Adipose tissue (tissue), 3 donors: ENCODE measurements around the gene CAND1. TPM values are rescaled to one million over a fixed set of nuclear protein-coding genes. Genes with fewer than 3 reads are reported as not detected.

Experiments used
- H3K27ac ChIP-seq: one replicate; pipeline ENCODE4 v1.5.1; 2013; ENCODE audit warnings: low read depth, low read length
- WGBS, 3 donors: extraction: QIAGEN DNeasy Blood & Tissue Kit; methylation state at CpG; one replicate each; pipeline ENCODE4 v1.1.7; 2013; 5-methylcytosine and 5-hydroxymethylcytosine counted together
- polyA plus RNA-seq, 3 donors: library from polyadenylated mRNA; stranded (reverse); fragments of 200-250 nt; gene quantifications; one replicate each; pipeline ENCODE4 v1.2.3, GENCODE V29; 2013
- donor health status: healthy with polysubstance abuse.
- donor health status: Bipolar disorder and iron deficiency.
- donor health status: healthy.

CAND1 gene
- 10 to 100 TPM; 16.2 to 27.9 (median 26.6) TPM for polyA plus RNA-seq

GRCh38 chr12:67268896-67269632 is at the start of gene CAND1:
CAND1 (plus strand) TSS chr12:67269358; CDS start chr12:67269718, 360 bp downstream.
- peak within 1 kb of the TSS; percentile 70 for H3K27ac ChIP-seq
- WGBS, 3 donors = 0 to 1% (median 0%) methylated on average over 59 to 61 of the region's 61 CpGs

DNA sequence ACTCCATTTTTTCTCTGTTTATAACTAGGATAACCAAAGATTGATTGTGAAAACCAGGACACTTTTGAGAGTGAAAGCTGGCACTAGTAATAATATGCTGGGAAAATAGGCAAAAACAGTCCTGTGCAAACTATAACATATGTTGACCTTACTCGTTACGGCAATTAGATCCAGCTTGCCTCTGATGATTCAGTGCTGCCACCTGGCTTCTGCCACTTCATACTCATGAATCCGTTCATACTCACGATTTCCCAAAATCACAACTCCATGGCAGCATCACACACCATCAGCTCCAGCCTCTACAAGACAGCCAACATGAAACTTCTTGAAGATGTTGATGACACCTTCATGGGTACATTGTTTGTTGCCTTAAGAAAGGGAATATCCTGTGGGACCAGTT is 49.1 kb upstream of the CAND1 start:
- 44 to 68% (median 61%) methylated on average over 4 of the region's 4 CpGs for WGBS, 3 donors
- H3K27ac ChIP-seq = no peak overlapping the region

DNA sequence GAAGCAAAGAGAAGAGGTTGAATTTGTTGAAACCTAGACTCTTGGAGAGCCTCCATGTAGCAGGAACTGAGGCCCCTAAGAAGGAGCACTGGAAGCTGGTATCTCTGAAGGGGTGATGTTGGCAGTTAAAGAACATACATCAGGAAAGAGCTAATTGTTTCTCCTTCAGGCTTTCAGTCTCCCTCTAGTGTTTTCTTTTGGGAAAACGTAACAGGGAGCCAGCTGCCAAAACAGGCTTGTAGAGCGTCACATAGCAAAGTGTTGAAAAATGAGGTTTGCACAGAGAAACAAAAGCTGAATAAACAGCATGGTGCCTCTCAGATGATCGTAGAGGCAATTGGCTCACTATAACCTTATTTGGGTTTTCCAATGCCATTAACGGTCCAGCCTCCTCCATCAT is 46.9 kb upstream of the CAND1 start:
- WGBS, 3 donors = 32 to 56% (median 49%) methylated on average over 4 of the region's 4 CpGs
- H3K27ac ChIP-seq = no peak overlapping the region

DNA sequence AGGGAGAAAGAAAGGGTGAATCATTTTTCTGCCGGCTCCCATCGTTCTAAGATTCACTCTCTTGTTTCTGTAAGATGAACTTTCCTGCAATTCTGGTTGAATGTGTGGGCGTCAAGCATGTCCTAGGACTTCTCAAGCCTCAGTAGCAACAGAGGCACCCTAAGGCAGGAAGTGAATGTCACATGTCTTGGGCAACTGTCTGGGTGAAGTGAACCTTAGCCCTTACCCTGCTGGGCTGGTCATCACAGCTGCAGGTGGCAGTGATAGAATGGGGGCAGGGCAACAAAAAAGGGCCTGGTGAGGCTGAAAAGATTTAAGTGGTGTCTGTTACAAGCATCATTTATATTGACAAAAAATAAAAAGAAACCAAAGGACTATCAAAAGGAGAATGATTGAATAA is 45.9 kb upstream of the CAND1 start:
- WGBS, 3 donors = 71 to 80% (median 79%) methylated on average over 3 of the region's 3 CpGs

DNA sequence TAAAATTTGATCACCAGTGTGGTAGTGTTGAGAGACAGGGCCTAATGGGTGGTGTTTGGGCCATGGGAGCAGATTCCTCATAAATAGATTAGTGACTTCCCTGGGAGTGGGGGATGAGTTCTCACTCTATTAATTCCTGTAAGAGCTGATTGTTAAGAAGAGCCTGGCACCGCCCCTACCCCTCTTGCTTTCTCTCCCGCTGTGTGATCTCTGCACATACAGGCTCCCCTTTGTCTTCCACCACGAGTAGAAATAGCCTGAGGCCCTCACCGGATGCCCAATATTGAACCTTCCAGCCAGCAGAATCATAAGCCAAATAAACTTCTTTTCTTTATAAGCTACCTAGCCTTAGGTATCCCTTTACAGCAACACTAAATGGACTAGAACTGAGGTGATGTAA is 31.9 kb upstream of the CAND1 start:
- WGBS, 3 donors = 54 to 67% (median 62%) methylated on average over 4 of the region's 4 CpGs
- H3K27ac ChIP-seq = no peak overlapping the region

More for the DNA sequence above, 45.9 kb upstream of the CAND1 start:
- H3K27ac ChIP-seq = no peak overlapping the region

- 41 to 66% (median 64%) methylated on average over 2 of the region's 2 CpGs for WGBS, 3 donors
- no peak overlapping the region for H3K27ac ChIP-seq
Observed at GRCh38 chr12:67239061-67239460, 30.1 kb upstream of the CAND1 start.

- H3K27ac ChIP-seq = no peak overlapping the region
- WGBS, 3 donors = 67 to 74% (median 73%) methylated on average over 3 of the region's 3 CpGs
Observed at GRCh38 chr12:67241482-67241881, 27.7 kb upstream of the CAND1 start.

DNA sequence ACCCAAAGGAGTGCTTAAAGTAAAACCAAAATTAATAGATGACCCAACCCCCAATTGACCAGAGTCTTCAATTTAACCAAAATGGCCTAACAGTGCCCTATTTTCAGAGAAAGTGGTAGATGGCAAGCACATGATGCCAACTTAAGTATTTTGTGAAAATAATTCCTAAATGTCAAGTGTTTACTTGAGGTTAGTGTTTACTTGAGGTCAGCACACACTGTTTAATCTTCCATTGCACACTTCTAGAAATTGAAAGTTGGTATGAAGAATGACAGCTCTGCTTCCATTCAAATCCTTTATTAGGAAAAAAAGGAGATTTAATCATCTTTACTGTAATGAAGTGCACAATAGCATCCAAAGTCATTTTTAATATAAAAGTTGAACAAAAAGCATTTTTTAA is 25.9 kb upstream of the CAND1 start:
- no peak overlapping the region for H3K27ac ChIP-seq

GRCh38 chr12:67245571-67245970 is 23.6 kb upstream of the CAND1 start:
- 83 to 90% (median 90%) methylated on average over 4 of the region's 4 CpGs for WGBS, 3 donors
- no peak overlapping the region for H3K27ac ChIP-seq

GRCh38 chr12:67251012-67251411 is 18.1 kb upstream of the CAND1 start:
- WGBS, 3 donors = 75 to 83% (median 82%) methylated on average over 3 of the region's 3 CpGs
- H3K27ac ChIP-seq = no peak overlapping the region

- no peak overlapping the region for H3K27ac ChIP-seq
- WGBS, 3 donors = 74 to 84% (median 78%) methylated on average over 12 of the region's 12 CpGs
Observed at GRCh38 chr12:67254372-67255026, 14.7 kb upstream of the CAND1 start.

DNA sequence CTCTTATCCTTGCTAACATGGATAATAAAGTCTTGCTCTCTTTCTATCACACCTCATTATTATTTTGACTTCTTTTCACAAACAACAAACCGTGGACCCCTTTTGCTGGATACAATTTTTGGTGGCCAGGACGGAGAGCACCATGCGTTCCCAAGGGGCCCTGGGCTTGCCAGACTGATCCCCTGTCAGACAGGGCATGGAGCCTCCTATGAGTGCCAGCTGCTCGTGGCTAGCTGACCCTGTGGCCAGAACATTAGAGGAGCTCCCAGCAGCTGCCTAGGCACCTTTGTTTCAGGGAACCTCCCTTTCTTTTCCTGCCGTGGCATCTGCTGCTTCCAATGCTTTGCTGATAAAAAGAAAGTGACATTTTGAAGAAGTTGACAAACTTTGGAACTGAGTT is 12.5 kb upstream of the CAND1 start:
- 81 to 86% (median 82%) methylated on average over 5 of the region's 5 CpGs for WGBS, 3 donors
- no peak overlapping the region for H3K27ac ChIP-seq

DNA sequence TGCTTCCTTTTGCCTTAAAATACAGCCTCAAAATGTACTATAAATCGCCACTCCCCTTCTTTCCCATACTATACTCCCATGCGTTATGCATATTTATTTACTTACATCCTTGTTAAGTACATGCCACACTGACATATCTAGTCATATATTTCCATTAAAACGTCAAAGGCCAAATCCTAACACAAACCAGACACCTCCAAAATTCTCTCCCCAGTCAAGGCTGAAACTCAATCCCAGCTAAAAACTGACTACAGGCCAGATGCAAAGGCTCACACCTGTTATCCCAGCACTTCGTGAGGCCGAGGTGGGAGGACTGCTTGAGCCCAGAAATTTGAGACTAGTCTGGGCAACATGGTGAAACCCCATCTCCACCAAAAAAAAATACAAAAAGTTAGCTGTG is 5.7 kb upstream of the CAND1 start:
- H3K27ac ChIP-seq = no peak overlapping the region
- WGBS, 3 donors = 64 to 71% (median 65%) methylated on average over 5 of the region's 5 CpGs

DNA sequence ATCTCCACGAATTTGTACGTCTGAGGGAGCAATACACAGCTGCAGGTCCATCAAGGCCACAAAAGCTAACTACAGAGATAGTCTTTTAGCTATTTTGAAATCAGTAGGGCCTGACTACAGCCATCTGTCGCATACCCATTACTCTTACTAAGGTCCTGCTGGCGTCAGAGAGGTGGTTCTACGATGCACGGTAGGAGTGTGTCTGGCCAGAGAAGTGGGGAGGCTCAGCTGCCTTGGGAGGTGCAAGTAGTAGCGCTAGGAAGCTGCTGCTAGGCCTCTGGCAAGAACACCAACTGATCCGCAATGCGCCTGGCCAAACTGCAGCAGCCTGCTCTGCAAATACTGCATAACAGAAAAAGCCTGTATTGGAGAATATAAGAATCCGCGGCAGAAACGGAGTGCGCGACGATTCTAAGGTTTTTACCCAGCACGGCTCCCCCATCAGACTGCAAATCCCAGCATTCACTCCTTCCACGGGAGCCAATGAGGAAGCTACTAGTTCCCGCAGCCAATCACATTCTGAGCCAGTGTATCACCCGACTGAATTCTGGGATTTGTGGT is 743 bp upstream of the CAND1 start:
- 1 to 4% (median 2%) methylated on average over 19 of the region's 19 CpGs for WGBS, 3 donors

GRCh38 chr12:67269633-67270573 is 745 bp downstream of the CAND1 start:
- 0 to 1% (median 1%) methylated on average over 53 to 61 of the region's 61 CpGs for WGBS, 3 donors
- peak overlapping the region; percentile 70 for H3K27ac ChIP-seq

More for the DNA sequence above, 743 bp upstream of the CAND1 start:
- peak overlapping the region; percentile 9 for H3K27ac ChIP-seq

DNA sequence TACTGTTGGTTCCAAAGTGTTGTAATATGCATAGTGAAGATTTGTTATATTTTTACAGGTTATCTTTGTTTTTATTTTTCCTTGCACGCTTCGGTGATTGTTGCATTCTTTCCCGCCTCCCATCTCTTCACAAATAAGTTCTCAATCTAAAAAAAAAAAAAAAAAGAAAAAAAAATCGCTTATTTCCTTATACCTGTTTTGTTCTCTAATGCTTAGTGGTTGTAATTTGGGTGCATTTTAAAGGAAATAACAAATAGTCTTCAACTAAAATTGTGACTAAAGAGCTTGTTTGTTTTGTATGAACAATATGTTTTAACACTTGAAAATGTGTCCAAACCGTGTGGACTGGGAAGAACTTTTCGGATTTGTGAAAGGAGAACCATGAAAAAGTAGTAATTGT is 1.5 kb downstream of the CAND1 start:
- no peak overlapping the region for H3K27ac ChIP-seq
- 3 to 10% (median 7%) methylated on average over 6 of the region's 6 CpGs for WGBS, 3 donors

DNA sequence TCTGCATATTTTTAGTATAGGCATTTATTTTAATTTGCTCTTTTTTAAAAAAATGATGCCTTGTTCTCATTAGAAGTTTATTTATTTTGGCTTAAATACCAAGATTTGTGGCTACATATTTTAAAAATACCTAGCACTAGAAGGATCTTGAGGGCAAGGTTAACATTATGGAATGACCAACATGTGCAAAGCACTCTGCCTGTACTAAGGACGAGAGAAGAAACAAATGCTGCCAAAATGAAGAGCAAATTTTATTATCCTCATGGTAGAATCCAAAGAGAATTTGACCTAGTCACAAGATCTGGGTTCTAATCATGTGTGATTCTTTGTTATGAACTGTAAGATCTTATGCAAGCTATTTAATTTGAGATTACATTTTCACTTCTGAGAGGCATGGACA is 2.8 kb downstream of the CAND1 start:
- no peak overlapping the region for H3K27ac ChIP-seq
- 6 to 68% (median 50%) methylated on average over 1 of the region's 1 CpG for WGBS, 3 donors

DNA sequence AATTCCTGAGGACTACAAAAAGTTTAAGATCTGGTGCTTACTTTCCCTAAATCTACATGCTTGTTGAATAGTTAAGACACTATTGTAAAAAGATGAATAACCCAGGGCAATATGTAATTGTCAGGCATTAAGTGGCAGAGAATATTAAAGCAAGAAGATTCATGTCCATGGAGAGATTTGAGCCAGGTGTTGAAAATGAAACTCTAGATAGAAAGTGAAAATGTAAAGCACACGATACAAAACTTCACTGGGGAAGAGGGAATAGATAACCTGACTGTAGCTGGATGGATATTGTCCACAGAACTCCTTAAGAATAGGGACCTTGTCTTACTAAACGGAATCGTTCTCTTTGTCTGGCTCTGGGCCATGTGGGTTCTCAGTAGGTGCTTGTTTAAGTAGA is 5.0 kb downstream of the CAND1 start:
- H3K27ac ChIP-seq = no peak overlapping the region
- WGBS, 3 donors = 18 to 47% (median 46%) methylated on average over 3 of the region's 3 CpGs
